Measurements from ENCODE around the gene TRAF1.

TRAF1 gene

GRCh38 chr9:120924698-120925534 is 1.7 kb downstream of the TRAF1 start:
- no peak for DNase-seq (ENCODE audit: low spot score)

- DNase-seq (ENCODE audit: low spot score) = no peak
Observed at GRCh38 chr9:120923620-120924328, 2.8 kb downstream of the TRAF1 start.

- DNase-seq (ENCODE audit: low spot score) = no peak
Observed at GRCh38 chr9:120922404-120923195, 4.0 kb downstream of the TRAF1 start.

GRCh38 chr9:120921661-120922181 is 4.9 kb downstream of the TRAF1 start:
- DNase-seq (ENCODE audit: low spot score) = no peak

- no peak for DNase-seq (ENCODE audit: low spot score)
Observed at GRCh38 chr9:120920806-120921178, 5.8 kb downstream of the TRAF1 start.

GRCh38 chr9:120919843-120920805 is 6.5 kb downstream of the TRAF1 start:
- no peak for DNase-seq (ENCODE audit: low spot score)

GRCh38 chr9:120918931-120919842 is 7.4 kb downstream of the TRAF1 start:
- no peak for DNase-seq (ENCODE audit: low spot score)

GRCh38 chr9:120917929-120918762 is 8.4 kb downstream of the TRAF1 start:
- no peak for DNase-seq (ENCODE audit: low spot score)

- DNase-seq (ENCODE audit: low spot score) = no peak
Observed at GRCh38 chr9:120916991-120917880, 9.4 kb downstream of the TRAF1 start.

GRCh38 chr9:120916588-120916987 is 10.0 kb downstream of the TRAF1 start:
- DNase-seq (ENCODE audit: low spot score) = no peak

- no peak for DNase-seq (ENCODE audit: low spot score)
Observed at GRCh38 chr9:120915854-120916470, 10.6 kb downstream of the TRAF1 start.

- no peak for DNase-seq (ENCODE audit: low spot score)
Observed at GRCh38 chr9:120914953-120915352, 11.6 kb downstream of the TRAF1 start.

GRCh38 chr9:120914396-120914795 is 12.2 kb downstream of the TRAF1 start:
- no peak for DNase-seq (ENCODE audit: low spot score)

GRCh38 chr9:120913647-120914264 is 12.8 kb downstream of the TRAF1 start:
- peak; percentile 73 for DNase-seq (ENCODE audit: low spot score)

GRCh38 chr9:120912958-120913646 is 13.5 kb downstream of the TRAF1 start:
- no peak for DNase-seq (ENCODE audit: low spot score)

- DNase-seq (ENCODE audit: low spot score) = no peak
Observed at GRCh38 chr9:120911295-120911837, 15.2 kb downstream of the TRAF1 start.
